Gastrocnemius medialis (tissue), 4 donors: Measurements from ENCODE around the gene LRRIQ3.

ENCODE experiments used
- CTCF ChIP-seq, 5 experiments: fragments of 450-650 bp in 3 of 5; fragments of 200-600 bp in 2 of 5; sonication (generic) in 2 of 5; IDR thresholded peaks in 4 of 5; conservative IDR thresholded peaks in 1 of 5; 1 replicate in 4 of 5; 2 replicates in 1 of 5; pipeline ENCODE4 v1.5.1; 2016 to 2019; ENCODE audit warnings: antibody characterized with exemption in 5 of 5, mild to moderate bottlenecking in 3 of 5, moderate library complexity in 3 of 5
- POLR2A ChIP-seq, 2 donors: fragments of 450-650 bp; IDR thresholded peaks; one replicate each; pipeline ENCODE4 v1.6.1; 2017; ENCODE audit warnings: antibody characterized with exemption in 2 of 2, mild to moderate bottlenecking in 2 of 2, moderate library complexity in 2 of 2

DNA sequence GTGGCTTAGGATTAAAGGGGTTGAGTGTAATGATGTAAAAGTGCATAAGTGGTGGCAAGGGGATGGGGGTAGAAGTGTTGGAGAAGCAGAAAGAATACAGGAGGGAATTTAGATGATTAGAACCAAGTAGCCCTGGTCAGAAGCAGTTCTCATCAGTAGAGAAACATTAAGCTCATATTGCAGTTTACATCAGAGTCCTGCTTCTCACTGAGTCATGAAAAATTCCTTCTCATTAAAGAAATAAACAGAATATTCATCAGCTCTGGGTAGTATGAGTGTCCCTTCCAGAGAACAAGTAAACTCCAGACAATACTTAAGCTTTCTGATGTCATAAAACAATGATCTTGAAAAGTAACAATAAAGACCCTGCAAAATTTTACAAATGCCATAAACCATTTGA is 36.5 kb downstream of the LRRIQ3 start:
- no peak for TF ChIP-seq CTCF (IDR thresholded peaks at IDR 0.05 in 4 of 5, conservative IDR thresholded peaks at IDR 0.05 in 1 of 5)
- TF ChIP-seq POLR2A (IDR thresholded peaks at IDR 0.05): no peak
